MV-4-11 (cell line): ENCODE measurements around the gene MGMT.

Experiments used
- DNase-seq: peaks from one replicate; lab custom pipeline; 2025; lab: John Stamatoyannopoulos, UW

MGMT gene

GRCh38 chr10:129741280-129741977, 274.4 kb downstream of the MGMT start:
- no peak for DNase-seq

GRCh38 chr10:129741978-129742741, 275.1 kb downstream of the MGMT start:
- no peak for DNase-seq

- DNase-seq = no peak
These were observed 275.9 kb downstream of the MGMT start for GRCh38 chr10:129742742-129743550.

- DNase-seq = no peak
These were observed 276.7 kb downstream of the MGMT start for GRCh38 chr10:129743738-129744133.

- DNase-seq = no peak
These were observed 277.4 kb downstream of the MGMT start for GRCh38 chr10:129744134-129745111.

GRCh38 chr10:129745186-129745750, 278.2 kb downstream of the MGMT start:
- no peak for DNase-seq

GRCh38 chr10:129754211-129755050, 287.4 kb downstream of the MGMT start:
- DNase-seq = no peak

- no peak for DNase-seq
These were observed 288.1 kb downstream of the MGMT start for GRCh38 chr10:129755158-129755591.

GRCh38 chr10:129755621-129756020, 288.6 kb downstream of the MGMT start:
- no peak for DNase-seq

- DNase-seq = peak; percentile 60
These were observed 290.2 kb downstream of the MGMT start for GRCh38 chr10:129756912-129757901.

- DNase-seq = no peak
These were observed 291.4 kb downstream of the MGMT start for GRCh38 chr10:129758207-129759021.

- DNase-seq = no peak
These were observed 292.4 kb downstream of the MGMT start for GRCh38 chr10:129759214-129760002.

GRCh38 chr10:129760003-129760315, 292.9 kb downstream of the MGMT start:
- DNase-seq = no peak

GRCh38 chr10:129760416-129760815, 293.4 kb downstream of the MGMT start:
- no peak for DNase-seq

GRCh38 chr10:129761197-129761972, 294.3 kb downstream of the MGMT start:
- no peak for DNase-seq
